Kidney (tissue), 22 donors: Measurements from ENCODE around the gene ADIPOR1. TPM values are rescaled to one million over a fixed set of nuclear protein-coding genes. Genes with fewer than 3 reads are reported as not detected.
"Not testable (repeated sequence)": the region's sequence is repeated elsewhere in the genome, so short reads cannot be mapped to it uniquely, and the experiment has no call there.

ENCODE experiments used
- DNase-seq, 5 donors: peaks; one replicate each; pipeline ENCODE4 v3.0.0-alpha.2; 2013 to 2020
- FAIRE-seq: peaks from 2 replicates; lab custom pipeline; 2012; peaks lifted over from hg19 to GRCh38; lab: Jason Lieb, UNC
- H3K27ac ChIP-seq, 2 donors: one replicate each; pipeline ENCODE4 v1.7.0; 2013; ENCODE audit warnings: low read depth in 2 of 2, low read length in 2 of 2, inconsistent platforms in 1 of 2
- H3K27me3 ChIP-seq: one replicate; pipeline ENCODE4 v1.7.1; 2013; ENCODE audit warnings: low read length, inconsistent platforms; ENCODE audit not compliant: control insufficient read depth, insufficient read depth
- H3K36me3 ChIP-seq, 3 donors: one replicate each; pipeline versions ENCODE4 v1.7.0 to v1.7.1; 2013; ENCODE audit warnings: low read length in 3 of 3, control low read depth in 1 of 3, inconsistent platforms in 1 of 3; ENCODE audit not compliant: insufficient read depth in 3 of 3, control insufficient read depth in 2 of 3
- H3K4me1 ChIP-seq, 3 donors: one replicate each; pipeline versions ENCODE4 v1.7.0 to v1.7.1; 2013; ENCODE audit warnings: low read length in 3 of 3, inconsistent platforms in 1 of 3, low read depth in 1 of 3; ENCODE audit not compliant: control insufficient read depth in 2 of 3, insufficient read depth in 2 of 3
- H3K4me3 ChIP-seq, 3 donors: one replicate each; pipeline versions ENCODE4 v1.7.0 to v1.8.1; 2013; ENCODE audit warnings: low read length in 3 of 3, control low read depth in 1 of 3, inconsistent platforms in 1 of 3
- H3K9ac ChIP-seq, 3 donors: one replicate each; pipeline versions ENCODE4 v1.7.0 to v1.7.1; 2013; ENCODE audit warnings: low read length in 3 of 3, control low read depth in 1 of 3, inconsistent platforms in 1 of 3
- H3K9me3 ChIP-seq, 3 donors: one replicate each; pipeline versions ENCODE4 v1.7.0 to v1.7.1; 2013; ENCODE audit warnings: low read length in 3 of 3, control low read depth in 1 of 3, inconsistent platforms in 1 of 3; ENCODE audit not compliant: control insufficient read depth in 2 of 3, insufficient read depth in 1 of 3
- intact Hi-C: fragments of 100-400 bp; cut with DNase I; formaldehyde crosslinking; loops from one replicate; pipeline ENCODE4 v1.11.1; 2022
- long read RNA-seq, 10 donors: library from polyadenylated mRNA in 1 of 10; unstranded in 1 of 10; transcript quantifications; one replicate each; pipeline ENCODE4 v2.0.0 and lab custom pipeline, GENCODE V29; 2021 to 2026
- polyA plus RNA-seq: library from polyadenylated mRNA; stranded (reverse); fragments of 350-450 nt; fragmentation: Illumina TruSeq; extraction: RNeasy Lipid Tissue Mini Kit (QIAGEN cat#74804); gene quantifications from one replicate; pipeline ENCODE4 v1.2.3, GENCODE V29; 2014; ENCODE audit warnings: low read depth, low replicate concordance; ENCODE audit not compliant: insufficient read depth
- total RNA-seq: library from RNA; stranded (reverse); fragmentation: NEBNext Ultra II Directional; extraction: Animal tissue kit (Norgen Biotek cat#: 25700); gene quantifications from one replicate; pipeline ENCODE4 v1.2.1, GENCODE V29; 2021
- TF ChIP-seq, protein P1 (sequence below): IDR thresholded peaks from 3 replicates; pipeline ENCODE4 v1.5.1; 2012; ENCODE audit warnings: mild to moderate bottlenecking, moderate library complexity, borderline replicate concordance; ENCODE audit not compliant: insufficient read depth; ENCODE audit errors: extremely low read depth
- donor health status: control.
- donor health status: control.
- donor health status: control.
- donor health status: control.
- donor health status: control.
- donor health status: DM: yes; HTN: yes; CAD: no.
- donor health status: Normal renal cell carcinoma (clear cell type).

Gene ADIPOR1, protein sequence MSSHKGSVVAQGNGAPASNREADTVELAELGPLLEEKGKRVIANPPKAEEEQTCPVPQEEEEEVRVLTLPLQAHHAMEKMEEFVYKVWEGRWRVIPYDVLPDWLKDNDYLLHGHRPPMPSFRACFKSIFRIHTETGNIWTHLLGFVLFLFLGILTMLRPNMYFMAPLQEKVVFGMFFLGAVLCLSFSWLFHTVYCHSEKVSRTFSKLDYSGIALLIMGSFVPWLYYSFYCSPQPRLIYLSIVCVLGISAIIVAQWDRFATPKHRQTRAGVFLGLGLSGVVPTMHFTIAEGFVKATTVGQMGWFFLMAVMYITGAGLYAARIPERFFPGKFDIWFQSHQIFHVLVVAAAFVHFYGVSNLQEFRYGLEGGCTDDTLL
- total RNA-seq (66.8 TPM), polyA plus RNA-seq (70.0 TPM)
- long read RNA-seq, donor 1, transcript ADIPOR1-201 (8 exons, 2,177 nt), result major isoform, 20 of 22 reads
- long read RNA-seq, donor 1, partial matches to known transcripts, result 0 of 22 reads
- long read RNA-seq, donor 1, other reads (novel, unspliced or antisense), result 0 of 22 reads
- long read RNA-seq, donor 2, transcript ADIPOR1-201 (8 exons, 2,177 nt), result major isoform, 22 of 28 reads
- long read RNA-seq, donor 2, partial matches to known transcripts, result 6 of 28 reads
- long read RNA-seq, donor 2, other reads (novel, unspliced or antisense), result 0 of 28 reads
- long read RNA-seq, donor 3, transcript ADIPOR1-201 (8 exons, 2,177 nt), result major isoform, 31 of 32 reads
- long read RNA-seq, donor 3, partial matches to known transcripts, result 0 of 32 reads
- long read RNA-seq, donor 3, other reads (novel, unspliced or antisense), result 0 of 32 reads
- long read RNA-seq, donor 4, transcript ADIPOR1-201 (8 exons, 2,177 nt), result major isoform, 28 of 29 reads
- long read RNA-seq, donor 4, partial matches to known transcripts, result 0 of 29 reads
- long read RNA-seq, donor 4, other reads (novel, unspliced or antisense), result 0 of 29 reads
- long read RNA-seq, donor 5, partial matches to known transcripts, result 0 of 1 reads
- long read RNA-seq, donor 5, other reads (novel, unspliced or antisense), result 0 of 1 reads
- long read RNA-seq, donor 6, transcript ADIPOR1-201 (8 exons, 2,177 nt), result major isoform, 20 of 21 reads
- long read RNA-seq, donor 6, partial matches to known transcripts, result 0 of 21 reads
- long read RNA-seq, donor 6, other reads (novel, unspliced or antisense), result 0 of 21 reads
- long read RNA-seq, donor 7, transcript ADIPOR1-201 (8 exons, 2,177 nt), result major isoform, 119 of 144 reads
- long read RNA-seq, donor 7, partial matches to known transcripts, result 13 of 144 reads
- long read RNA-seq, donor 7, other reads (novel, unspliced or antisense), result 11 of 144 reads
- long read RNA-seq, donor 8, transcript ADIPOR1-201 (8 exons, 2,177 nt), result major isoform, 20 of 29 reads
- long read RNA-seq, donor 8, partial matches to known transcripts, result 9 of 29 reads
- long read RNA-seq, donor 8, other reads (novel, unspliced or antisense), result 0 of 29 reads
- long read RNA-seq, donor 9, transcript ADIPOR1-201 (8 exons, 2,177 nt), result major isoform, 9 of 15 reads
- long read RNA-seq, donor 9, partial matches to known transcripts, result 6 of 15 reads
- long read RNA-seq, donor 9, other reads (novel, unspliced or antisense), result 0 of 15 reads
- long read RNA-seq, donor 10, transcript ADIPOR1-201 (8 exons, 2,177 nt), result major isoform, 12 of 12 reads
- long read RNA-seq, donor 10, partial matches to known transcripts, result 0 of 12 reads
- long read RNA-seq, donor 10, other reads (novel, unspliced or antisense), result 0 of 12 reads

DNA sequence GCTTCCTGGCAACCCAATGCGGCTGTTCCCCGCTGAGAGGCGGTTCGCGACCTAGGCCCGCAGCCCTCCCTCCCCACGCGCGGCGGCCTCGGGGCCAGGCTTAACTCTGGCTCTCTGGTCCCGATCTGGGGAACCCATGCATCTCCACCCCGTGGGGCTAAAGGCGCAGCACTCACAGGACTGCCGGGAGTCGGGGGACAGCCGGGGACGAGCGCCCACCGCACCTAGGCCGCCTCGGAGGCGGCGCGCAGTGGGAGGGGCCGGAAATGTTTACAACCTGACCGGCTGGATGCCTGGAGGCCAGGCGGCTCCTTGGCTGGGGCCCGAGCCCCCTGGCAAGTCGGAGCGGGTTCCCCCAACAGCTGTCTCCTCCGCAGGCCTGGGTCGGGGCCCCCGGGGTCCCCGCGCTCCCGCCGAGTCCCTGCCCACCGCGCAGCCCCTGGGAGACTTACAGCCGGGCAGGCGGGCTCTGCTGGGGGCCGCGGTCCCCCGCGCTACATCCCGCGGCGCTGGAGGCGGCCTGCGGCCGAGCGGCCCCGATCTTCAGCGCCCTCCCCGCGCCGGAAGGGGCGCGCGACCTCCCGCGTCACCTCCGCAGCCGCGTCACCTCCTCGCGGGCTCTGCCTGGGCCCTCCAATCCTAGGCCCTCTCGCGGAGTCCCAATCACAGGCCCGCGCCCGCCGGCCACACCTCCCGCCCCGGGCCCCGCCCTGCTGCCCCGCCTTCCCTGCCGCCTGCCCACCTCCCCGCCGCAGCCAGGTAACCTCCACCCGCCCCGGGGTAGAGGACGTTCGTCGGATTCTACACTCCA is at the start of gene ADIPOR1:
Gene ADIPOR1, minus strand, starts transcription at position 580 of the 811 bp plus-strand sequence. CDS start 7,242 bp downstream, outside the sequence.
- Histone ChIP-seq H3K4me3 (peak within 1 kb of the TSS; percentile 78 to 91 (median 90)), H3K27me3 (no peaks in the 10 kb centered on the region), H3K27ac (peak within 1 kb of the TSS; percentile 83 to 86), H3K4me1 (peaks cover 2 to 20% (median 11%) of the 10 kb centered on the region in 3 donors), H3K9ac (peak within 1 kb of the TSS; percentile 86 to 91 (median 90)), H3K36me3 (peaks cover 0 to 12% (median 10%) of the 10 kb centered on the region in 3 donors), H3K9me3 (no peaks in the 10 kb centered on the region)
- TF ChIP-seq, protein P1, sequence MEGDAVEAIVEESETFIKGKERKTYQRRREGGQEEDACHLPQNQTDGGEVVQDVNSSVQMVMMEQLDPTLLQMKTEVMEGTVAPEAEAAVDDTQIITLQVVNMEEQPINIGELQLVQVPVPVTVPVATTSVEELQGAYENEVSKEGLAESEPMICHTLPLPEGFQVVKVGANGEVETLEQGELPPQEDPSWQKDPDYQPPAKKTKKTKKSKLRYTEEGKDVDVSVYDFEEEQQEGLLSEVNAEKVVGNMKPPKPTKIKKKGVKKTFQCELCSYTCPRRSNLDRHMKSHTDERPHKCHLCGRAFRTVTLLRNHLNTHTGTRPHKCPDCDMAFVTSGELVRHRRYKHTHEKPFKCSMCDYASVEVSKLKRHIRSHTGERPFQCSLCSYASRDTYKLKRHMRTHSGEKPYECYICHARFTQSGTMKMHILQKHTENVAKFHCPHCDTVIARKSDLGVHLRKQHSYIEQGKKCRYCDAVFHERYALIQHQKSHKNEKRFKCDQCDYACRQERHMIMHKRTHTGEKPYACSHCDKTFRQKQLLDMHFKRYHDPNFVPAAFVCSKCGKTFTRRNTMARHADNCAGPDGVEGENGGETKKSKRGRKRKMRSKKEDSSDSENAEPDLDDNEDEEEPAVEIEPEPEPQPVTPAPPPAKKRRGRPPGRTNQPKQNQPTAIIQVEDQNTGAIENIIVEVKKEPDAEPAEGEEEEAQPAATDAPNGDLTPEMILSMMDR, result no peak
- FAIRE-seq (no peak), DNase-seq (peak; percentile 92 to 97 (median 94))
- intact Hi-C loops, result no loop called here

DNA sequence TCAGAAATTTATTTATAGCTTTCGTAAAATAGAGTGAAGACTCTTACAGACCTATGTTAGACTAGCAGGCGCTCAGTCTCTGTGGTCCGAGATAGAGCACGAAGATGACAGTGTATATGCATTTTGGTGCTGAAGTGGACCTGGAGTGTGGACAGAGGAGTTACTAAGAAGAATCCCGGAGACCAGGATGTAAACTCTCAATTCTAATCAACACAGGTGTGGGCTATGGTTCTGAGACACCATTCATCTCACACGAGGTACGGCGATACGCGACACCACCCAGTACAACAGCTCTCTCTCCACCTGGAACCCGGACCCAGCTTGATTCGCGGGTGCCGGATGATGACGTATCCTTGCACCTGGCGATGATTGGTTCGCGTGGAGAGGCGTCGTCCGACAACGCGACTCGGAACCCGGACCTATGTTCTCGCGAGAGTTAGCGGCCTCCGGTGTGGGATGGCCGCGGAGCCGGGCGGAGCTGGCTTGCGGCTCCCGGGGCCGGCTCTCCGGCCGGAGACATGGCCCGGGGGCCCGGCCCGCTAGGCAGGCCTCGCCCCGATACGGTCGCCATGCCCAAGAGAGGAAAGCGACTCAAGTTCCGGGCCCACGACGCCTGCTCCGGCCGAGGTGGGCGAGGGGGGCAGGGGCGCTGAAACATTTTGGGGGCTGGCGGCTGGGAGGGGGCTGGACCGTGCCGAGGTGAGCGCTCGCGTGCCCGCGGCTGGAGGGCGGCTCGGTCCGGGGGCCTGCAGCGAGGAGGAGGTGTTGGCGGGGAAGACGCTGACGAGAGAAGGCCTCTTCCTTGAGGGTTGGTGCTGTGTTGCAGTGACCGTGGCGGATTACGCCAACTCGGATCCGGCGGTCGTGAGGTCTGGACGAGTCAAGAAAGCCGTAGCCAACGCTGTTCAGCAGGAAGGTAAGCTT is 49.1 kb upstream of the ADIPOR1 start, which contains the start of gene TMEM183A:
Gene TMEM183A, plus strand, starts transcription at position 427 of the 924 bp plus-strand sequence. Its CDS starts 92 bp downstream, at position 519.
- peak within 1 kb of the TSS; percentile 86 to 96 (median 91) for H3K9ac ChIP-seq
- TF ChIP-seq, protein P1, result no peak
- H3K4me1 ChIP-seq, result peaks cover 0 to 6% (median 3%) of the 10 kb centered on the region in 3 donors
- DNase-seq (peak; percentile 98 to 99 (median 99)), FAIRE-seq (no peak)
- peak within 1 kb of the TSS; percentile 69 to 93 for H3K27ac ChIP-seq
- intact Hi-C loops, result no loop called here
- no peaks in the 10 kb centered on the region for H3K9me3 ChIP-seq
- H3K27me3 ChIP-seq, result no peaks in the 10 kb centered on the region
- H3K36me3 ChIP-seq, result peaks cover 0 to 9% (median 0%) of the 10 kb centered on the region in 3 donors
- H3K4me3 ChIP-seq, result peak within 1 kb of the TSS; percentile 80 to 100 (median 96)

DNA sequence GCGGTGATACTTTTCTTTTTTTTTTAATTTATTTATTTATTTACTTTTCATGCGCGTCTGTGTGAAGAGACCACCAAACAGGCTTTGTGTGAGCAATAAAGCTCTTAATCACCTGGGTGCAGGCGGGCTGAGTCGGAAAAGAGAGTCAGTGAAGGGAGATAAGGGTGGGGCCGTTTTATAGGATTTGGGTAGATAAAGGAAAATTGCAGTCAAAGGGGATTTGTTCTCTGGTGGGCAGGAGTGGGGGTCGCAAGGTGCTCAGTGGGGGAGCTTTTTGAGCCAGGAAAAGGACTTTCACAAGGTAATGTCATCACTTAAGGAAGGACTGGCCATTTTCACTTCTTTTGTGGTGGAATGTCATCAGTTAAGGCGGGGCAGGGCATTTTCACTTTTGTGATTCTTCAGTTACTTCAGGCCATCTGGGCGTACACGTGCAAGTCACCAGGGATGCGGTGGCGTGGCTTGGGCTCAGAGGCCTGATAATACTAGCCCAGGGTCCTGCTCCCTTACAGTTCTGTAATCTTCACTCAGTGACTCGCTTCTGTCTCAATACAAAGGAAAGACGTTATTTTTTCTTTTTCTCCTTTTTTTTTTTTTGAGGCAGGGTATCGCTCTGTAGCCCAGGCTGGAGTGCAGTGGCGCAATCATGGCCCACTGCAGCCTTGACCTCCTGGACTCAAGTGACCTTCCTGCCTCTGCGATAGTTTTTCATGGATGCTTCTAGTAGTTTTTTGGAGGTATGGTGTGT is 47.5 kb upstream of the ADIPOR1 start:
- H3K9ac ChIP-seq, H3K4me1 ChIP-seq, H3K27ac ChIP-seq, FAIRE-seq, H3K27me3 ChIP-seq, intact Hi-C loops, DNase-seq, H3K9me3 ChIP-seq, H3K36me3 ChIP-seq: not testable (repeated sequence)
- H3K4me3 ChIP-seq, result peak overlapping the region in 1 of 3 donors; percentile 80
